Measurements from ENCODE around the gene SEMA4C.

SEMA4C gene

GRCh38 chr2:96878171-96878570 is 8.3 kb upstream of the SEMA4C start:
- DNase-seq (ENCODE audit: low read depth), result no peak
- no peak for TF ChIP-seq CTCF (conservative IDR thresholded peaks at IDR 0.05; ENCODE audit: low read length)
- no peak overlapping the region for H3K4me3 ChIP-seq (ENCODE audit: low read length)

DNA sequence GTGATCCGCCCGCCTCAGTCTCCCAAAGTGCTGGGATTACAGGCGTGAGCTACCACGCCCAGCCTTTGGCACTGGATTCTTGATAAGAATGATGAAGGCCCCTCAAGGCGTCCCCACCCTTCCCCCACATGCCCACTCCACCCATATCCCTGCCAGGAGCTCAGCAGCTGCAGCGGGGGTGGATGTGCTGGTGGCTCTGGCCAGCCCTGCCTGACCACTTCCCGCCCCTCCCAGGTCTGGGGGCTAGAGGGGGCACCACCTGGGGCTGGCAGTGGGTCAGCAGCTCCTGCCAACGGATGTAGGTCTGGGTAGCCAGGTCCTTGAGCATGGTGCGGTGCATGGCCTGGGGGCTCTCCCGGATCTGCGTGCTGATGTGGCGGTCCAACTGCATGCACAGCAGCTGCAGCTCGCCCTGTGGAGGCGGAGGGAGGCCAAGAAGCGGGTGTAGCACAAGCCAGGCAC is 7.8 kb upstream of the SEMA4C start:
- no peak for DNase-seq (ENCODE audit: low read depth)
- TF ChIP-seq CTCF (conservative IDR thresholded peaks at IDR 0.05; ENCODE audit: low read length), result no peak
- no peak overlapping the region for H3K4me3 ChIP-seq (ENCODE audit: low read length)

DNA sequence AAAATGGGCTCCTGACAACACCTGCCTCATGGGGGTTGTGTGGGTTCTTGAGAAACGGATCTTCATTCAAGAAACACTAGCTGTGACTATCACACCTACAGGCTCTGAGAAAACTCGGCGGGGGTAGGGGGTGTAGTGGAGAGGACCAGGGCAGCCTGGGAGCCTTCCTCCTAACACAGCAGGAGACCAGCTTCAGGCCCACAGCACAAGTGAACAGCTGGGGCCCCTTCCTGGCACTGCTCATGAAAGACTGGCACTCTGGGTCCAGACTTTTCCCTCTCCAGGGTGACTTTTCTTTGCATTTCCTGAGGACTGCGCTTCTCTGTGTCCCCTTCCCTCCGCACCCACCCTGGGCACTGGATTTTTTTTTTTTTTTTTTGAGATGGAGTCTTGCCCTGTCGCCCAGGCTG is 7.2 kb upstream of the SEMA4C start:
- H3K4me3 ChIP-seq (ENCODE audit: low read length), result no peak overlapping the region
- no peak for TF ChIP-seq CTCF (conservative IDR thresholded peaks at IDR 0.05; ENCODE audit: low read length)
- DNase-seq (ENCODE audit: low read depth), result no peak

DNA sequence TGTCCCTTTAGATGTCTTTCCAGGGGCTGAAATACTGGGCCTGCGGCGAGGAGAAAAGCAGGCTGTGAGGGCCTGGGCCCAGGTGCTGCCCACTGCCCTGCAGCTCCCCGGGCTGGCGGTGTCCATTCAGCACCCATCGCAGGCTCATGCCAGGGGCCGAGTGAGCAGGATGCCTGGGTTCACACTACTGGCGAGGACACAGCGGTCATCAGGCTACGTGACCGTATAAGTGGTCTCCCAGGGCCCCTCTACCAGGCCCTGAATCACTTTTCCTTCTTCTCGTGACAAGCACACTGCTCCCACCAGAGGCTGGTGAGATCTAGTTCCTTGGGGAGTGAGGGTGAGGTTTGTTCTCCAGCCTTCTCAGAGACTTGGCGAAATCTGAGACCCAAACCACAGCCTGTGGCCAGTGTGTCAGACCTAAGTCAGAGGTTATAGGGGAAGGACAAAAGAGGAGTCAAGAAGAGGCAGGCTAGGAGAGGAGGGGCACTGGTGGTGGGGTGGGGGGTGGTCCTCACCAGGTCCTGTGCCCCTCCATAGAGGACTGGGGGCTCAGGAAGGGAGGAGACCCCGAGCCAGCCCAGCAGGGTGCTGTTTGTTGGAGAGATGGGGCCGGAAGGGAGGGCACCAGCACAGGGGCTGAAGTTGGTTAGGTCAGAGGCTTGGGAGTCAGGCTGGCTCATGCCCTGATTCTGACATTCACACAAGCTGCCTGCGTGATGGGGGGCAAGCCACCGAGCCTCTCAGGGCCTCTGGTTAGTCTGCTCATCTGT is 6.6 kb upstream of the SEMA4C start:
- no peak for TF ChIP-seq CTCF (conservative IDR thresholded peaks at IDR 0.05; ENCODE audit: low read length)
- no peak overlapping the region for H3K4me3 ChIP-seq (ENCODE audit: low read length)
- DNase-seq (ENCODE audit: low read depth), result no peak

DNA sequence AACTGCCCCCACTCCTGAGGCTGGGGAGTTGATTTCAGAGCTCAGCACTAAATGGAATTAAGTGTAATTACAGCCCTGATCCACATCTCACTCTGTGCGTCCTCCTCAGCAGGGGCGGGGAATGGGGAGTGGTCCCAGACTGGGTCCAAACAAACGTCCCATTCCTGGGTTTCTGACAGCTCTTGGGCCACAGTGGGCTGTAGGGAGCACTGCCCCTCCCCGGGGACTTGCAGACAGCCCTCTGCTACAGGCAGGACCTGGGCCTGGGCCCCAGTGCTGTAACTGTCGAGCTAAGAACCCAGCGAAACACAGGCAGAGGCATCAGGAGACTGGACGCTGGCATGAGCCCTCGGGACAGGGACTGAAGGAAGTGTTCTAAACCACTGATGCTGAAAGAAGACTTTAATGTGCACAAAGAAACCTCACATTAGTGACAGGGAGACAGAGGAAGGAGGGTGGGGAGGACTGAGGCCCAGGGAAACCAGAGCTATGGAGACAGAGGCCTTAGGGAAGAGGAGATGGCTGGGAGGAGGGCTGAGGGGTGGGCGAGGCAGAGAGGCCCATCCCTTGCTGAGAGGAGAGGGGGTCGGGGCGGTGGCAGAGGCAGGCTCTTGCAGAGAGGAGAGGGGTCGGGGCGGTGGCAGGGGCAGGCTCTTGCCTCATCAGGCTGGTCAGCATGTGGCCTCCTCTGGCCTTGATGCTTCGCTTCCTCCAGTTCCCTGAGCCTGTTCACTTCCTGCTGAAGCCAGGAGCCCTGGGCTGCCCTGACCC is 5.8 kb upstream of the SEMA4C start:
- no peak for DNase-seq (ENCODE audit: low read depth)
- TF ChIP-seq CTCF (conservative IDR thresholded peaks at IDR 0.05; ENCODE audit: low read length), result no peak
- H3K4me3 ChIP-seq (ENCODE audit: low read length), result no peak overlapping the region

DNA sequence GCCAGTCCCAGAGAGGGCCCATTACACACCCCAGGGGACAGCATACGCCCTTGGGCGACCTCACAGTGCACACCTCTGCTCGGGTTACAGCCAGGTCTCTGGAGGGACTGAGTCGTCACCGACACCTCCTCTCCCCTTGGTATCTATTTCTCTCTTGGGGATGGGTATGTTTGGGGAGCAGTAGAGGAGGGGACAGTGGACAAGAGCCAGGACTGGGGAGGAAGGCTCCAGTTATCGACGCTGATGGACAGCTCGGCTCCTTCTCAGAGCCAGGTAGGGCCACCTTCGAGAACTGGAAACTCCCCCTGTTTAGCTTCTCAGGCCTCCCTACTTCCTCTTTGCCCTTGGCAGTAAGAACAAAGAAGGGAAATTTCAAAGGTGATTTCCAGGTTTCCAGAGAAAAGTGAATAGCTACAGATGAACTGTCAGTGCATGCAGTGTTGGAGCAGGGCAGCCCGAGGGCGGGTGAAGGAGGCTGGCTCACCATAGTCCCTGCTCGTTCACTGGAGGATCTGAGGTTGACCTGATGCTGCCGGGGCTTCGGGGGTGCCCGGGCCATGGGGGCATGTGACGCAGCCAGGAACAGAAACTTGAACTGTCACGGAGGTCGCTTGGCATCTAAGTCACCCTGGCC is 4.4 kb upstream of the SEMA4C start:
- DNase-seq (ENCODE audit: low read depth), result no peak
- TF ChIP-seq CTCF (conservative IDR thresholded peaks at IDR 0.05; ENCODE audit: low read length), result no peak
- no peak overlapping the region for H3K4me3 ChIP-seq (ENCODE audit: low read length)

All from AG10803 (cell line).